ENCODE measurements around the gene SLC2A11. TPM values are rescaled to one million over a fixed set of nuclear protein-coding genes. Genes with fewer than 3 reads are reported as not detected.
"Not testable (repeated sequence)": the region's sequence is repeated elsewhere in the genome, so short reads cannot be mapped to it uniquely, and the experiment has no call there.

The SLC2A11 gene
- polyA plus RNA-seq, 3 donors: 1.3 to 3.3 (median 2.5) TPM

DNA sequence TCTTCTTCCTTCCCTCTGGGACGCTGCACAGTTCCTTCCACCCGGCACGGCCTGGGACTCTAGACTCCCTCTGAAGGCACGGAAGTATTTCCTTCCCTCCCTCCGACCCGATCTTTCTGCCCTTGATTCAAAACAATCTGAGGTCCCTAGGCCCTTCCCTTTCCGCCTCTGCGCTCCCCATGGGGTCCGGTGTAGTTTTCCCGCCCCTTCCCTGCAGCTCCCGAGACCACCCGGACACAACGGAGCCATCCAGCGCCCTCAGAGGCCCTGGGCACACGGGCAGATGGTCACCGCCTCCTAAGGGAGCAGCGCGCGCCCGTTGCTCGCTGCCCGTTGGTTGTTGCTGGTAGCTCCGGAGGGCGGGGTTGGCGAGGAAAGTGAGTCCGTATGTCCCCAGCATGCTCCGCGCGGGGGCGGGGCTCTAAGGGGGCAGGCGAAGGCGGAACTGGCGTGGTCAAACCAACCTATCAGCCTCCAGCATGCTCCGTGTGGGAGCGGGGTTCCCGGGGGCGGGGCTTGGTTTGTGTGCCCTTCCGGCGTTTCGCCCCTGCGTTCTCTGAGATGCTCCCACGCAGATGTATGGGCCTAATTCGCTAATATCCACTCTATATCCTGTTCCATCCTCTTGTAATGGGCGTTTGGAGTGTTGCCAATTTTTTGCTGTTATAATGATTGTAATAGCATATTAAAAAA lies 56.1 kb downstream of the SLC2A11 start:
- no peaks in the 10 kb centered on the region for H3K27me3 ChIP-seq (ENCODE audit: control insufficient read depth in 2 of 2, insufficient read depth in 2 of 2, low read length in 2 of 2)
- peak overlapping the region; percentile 77 for H3K9ac ChIP-seq (ENCODE audit: insufficient read depth, low read length, poor library complexity, severe bottlenecking)
- no peaks in the 10 kb centered on the region for H4K20me1 ChIP-seq (ENCODE audit: insufficient read depth, low read length)
- peak overlapping the region; percentile 91 to 99 (median 98) for H3K27ac Mint-ChIP-seq
- H3K9me3 ChIP-seq (replicated peaks in 1 of 2; ENCODE audit: control insufficient read depth in 1 of 2, insufficient read depth in 1 of 2, low read length in 2 of 2): no peaks in the 10 kb centered on the region
- peak; percentile 98 for DNase-seq
- H3K27ac ChIP-seq (ENCODE audit: low read depth in 1 of 2, low read length in 2 of 2): peak overlapping the region; percentile 71 to 88
- H3K36me3 ChIP-seq (replicated peaks in 1 of 2; ENCODE audit: control insufficient read depth in 1 of 2, insufficient read depth in 2 of 2, low read length in 2 of 2): peaks cover 0 to 18% of the 10 kb centered on the region in 2 donors
- peak overlapping the region; percentile 82 for H3K4me2 ChIP-seq (replicated peaks; ENCODE audit: extremely low read depth, low read length, poor library complexity, severe bottlenecking)
- TF ChIP-seq, protein P1, sequence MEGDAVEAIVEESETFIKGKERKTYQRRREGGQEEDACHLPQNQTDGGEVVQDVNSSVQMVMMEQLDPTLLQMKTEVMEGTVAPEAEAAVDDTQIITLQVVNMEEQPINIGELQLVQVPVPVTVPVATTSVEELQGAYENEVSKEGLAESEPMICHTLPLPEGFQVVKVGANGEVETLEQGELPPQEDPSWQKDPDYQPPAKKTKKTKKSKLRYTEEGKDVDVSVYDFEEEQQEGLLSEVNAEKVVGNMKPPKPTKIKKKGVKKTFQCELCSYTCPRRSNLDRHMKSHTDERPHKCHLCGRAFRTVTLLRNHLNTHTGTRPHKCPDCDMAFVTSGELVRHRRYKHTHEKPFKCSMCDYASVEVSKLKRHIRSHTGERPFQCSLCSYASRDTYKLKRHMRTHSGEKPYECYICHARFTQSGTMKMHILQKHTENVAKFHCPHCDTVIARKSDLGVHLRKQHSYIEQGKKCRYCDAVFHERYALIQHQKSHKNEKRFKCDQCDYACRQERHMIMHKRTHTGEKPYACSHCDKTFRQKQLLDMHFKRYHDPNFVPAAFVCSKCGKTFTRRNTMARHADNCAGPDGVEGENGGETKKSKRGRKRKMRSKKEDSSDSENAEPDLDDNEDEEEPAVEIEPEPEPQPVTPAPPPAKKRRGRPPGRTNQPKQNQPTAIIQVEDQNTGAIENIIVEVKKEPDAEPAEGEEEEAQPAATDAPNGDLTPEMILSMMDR (IDR thresholded peaks at IDR 0.05): no peak
- H3K9me3 Mint-ChIP-seq: no peaks in the 10 kb centered on the region
- H3K27me3 Mint-ChIP-seq (ENCODE audit: low read depth in 3 of 3): peaks cover 1 to 4% (median 2%) of the 10 kb centered on the region in 3 donors
- H3K79me2 ChIP-seq (ENCODE audit: insufficient read depth, low read length): no peaks in the 10 kb centered on the region
- peaks cover 7 to 10% of the 10 kb centered on the region in 2 donors for H3K36me3 Mint-ChIP-seq
- peak overlapping the region; percentile 87 for H2AFZ ChIP-seq (ENCODE audit: insufficient read depth, low read depth, low read length, poor library complexity, severe bottlenecking)
- H3K4me3 Mint-ChIP-seq: peak overlapping the region; percentile 97 to 99
- under 1% methylated on average over 33 of the region's 44 CpGs for WGBS (ENCODE audit: insufficient coverage)
- peak overlapping the region; percentile 52 to 80 (median 70) for H3K4me3 ChIP-seq (replicated peaks in 1 of 3; ENCODE audit: low read depth in 2 of 3, low read length in 3 of 3)
- intact Hi-C loops (cut with micrococcal nuclease): loop anchor here (2.0 to 5.0 kb wide), 3 partner anchors 19 to 127 kb away; partner anchors contain the start of genes MIF (in 2 of the 2), DDT (in 1 of the 2) and SMARCB1 (in 1 of the 2)
- peaks cover 10% of the 10 kb centered on the region for H3K4me1 Mint-ChIP-seq
- H3K4me1 ChIP-seq (ENCODE audit: control insufficient read depth in 1 of 2, insufficient read depth in 2 of 2, low read length in 2 of 2): peaks cover 7 to 18% of the 10 kb centered on the region in 2 donors

DNA sequence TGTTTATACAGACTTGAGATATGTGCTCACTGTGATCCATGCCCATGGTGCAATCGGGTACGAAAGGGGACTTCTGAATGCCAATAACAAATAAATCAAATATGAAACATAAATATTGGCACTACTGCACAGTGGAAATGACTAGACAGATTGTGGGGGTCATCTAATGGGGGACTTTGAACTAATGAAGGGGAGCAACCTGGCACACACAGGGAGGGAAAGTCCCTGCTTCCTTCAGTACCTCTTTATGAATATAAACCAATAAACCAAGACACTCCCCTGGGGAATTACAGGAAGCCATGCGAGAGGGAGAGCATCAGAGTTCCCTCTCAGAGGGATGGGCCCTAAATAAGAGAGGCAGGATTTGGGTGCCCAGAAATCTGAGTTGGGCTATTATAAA lies 57.6 kb downstream of the SLC2A11 start:
- no peak overlapping the region for H2AFZ ChIP-seq (ENCODE audit: insufficient read depth, low read depth, low read length, poor library complexity, severe bottlenecking)
- no peaks in the 10 kb centered on the region for H3K9me3 ChIP-seq (replicated peaks in 1 of 2; ENCODE audit: control insufficient read depth in 1 of 2, insufficient read depth in 1 of 2, low read length in 2 of 2)
- TF ChIP-seq, protein P1 (IDR thresholded peaks at IDR 0.05): no peak
- H3K4me1 ChIP-seq (ENCODE audit: control insufficient read depth in 1 of 2, insufficient read depth in 2 of 2, low read length in 2 of 2): peaks cover 7 to 18% of the 10 kb centered on the region in 2 donors
- DNase-seq: no peak
- peaks cover 0 to 8% (median 5%) of the 10 kb centered on the region in 3 donors for H3K27me3 Mint-ChIP-seq (ENCODE audit: low read depth in 3 of 3)
- H3K9me3 Mint-ChIP-seq: no peaks in the 10 kb centered on the region
- H3K27me3 ChIP-seq (ENCODE audit: control insufficient read depth in 2 of 2, insufficient read depth in 2 of 2, low read length in 2 of 2): no peaks in the 10 kb centered on the region
- H4K20me1 ChIP-seq (ENCODE audit: insufficient read depth, low read length): no peaks in the 10 kb centered on the region
- intact Hi-C loops (cut with micrococcal nuclease): loop anchor here in 1 of 2 donors (2.0 kb wide), 1 partner anchor 20 kb away; the partner anchor contains the start of gene MIF
- H3K4me1 Mint-ChIP-seq: peaks cover 10% of the 10 kb centered on the region
- H3K4me3 ChIP-seq (replicated peaks in 1 of 3; ENCODE audit: low read depth in 2 of 3, low read length in 3 of 3): no peak overlapping the region
- H3K4me2 ChIP-seq (replicated peaks; ENCODE audit: extremely low read depth, low read length, poor library complexity, severe bottlenecking): no peak overlapping the region
- H3K9ac ChIP-seq (ENCODE audit: insufficient read depth, low read length, poor library complexity, severe bottlenecking): no peak overlapping the region
- peak overlapping the region in 3 of 7 donors; percentile 11 to 63 (median 16) for H3K27ac Mint-ChIP-seq
- H3K36me3 ChIP-seq (replicated peaks in 1 of 2; ENCODE audit: control insufficient read depth in 1 of 2, insufficient read depth in 2 of 2, low read length in 2 of 2): peaks cover 4 to 30% of the 10 kb centered on the region in 2 donors
- H3K36me3 Mint-ChIP-seq: peaks cover 9 to 22% of the 10 kb centered on the region in 2 donors
- peak overlapping the region in 1 of 2 donors; percentile 88 for H3K27ac ChIP-seq (ENCODE audit: low read depth in 1 of 2, low read length in 2 of 2)
- H3K79me2 ChIP-seq (ENCODE audit: insufficient read depth, low read length): no peaks in the 10 kb centered on the region
- WGBS (ENCODE audit: insufficient coverage): no CpG with 5 or more reads among the region's 3 CpGs
- H3K4me3 Mint-ChIP-seq: peak overlapping the region in 1 of 2 donors; percentile 38

DNA sequence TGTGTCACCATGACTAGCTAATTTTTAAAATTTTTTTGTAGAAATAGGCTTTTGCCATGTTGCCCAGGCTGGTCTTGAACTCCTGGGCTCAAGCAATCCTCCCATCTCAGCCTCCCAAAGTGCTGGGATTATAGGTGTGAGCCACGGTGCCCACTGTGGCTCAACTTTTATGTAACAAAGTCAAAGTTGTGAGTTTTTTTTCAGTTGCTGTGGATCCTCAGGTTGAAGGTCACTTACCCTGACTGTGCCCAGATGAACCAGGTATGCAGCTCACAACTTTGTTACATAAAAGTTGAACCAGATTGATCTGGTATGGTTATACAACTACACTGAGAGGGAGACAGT lies 62.6 kb downstream of the SLC2A11 start:
- H3K4me3 ChIP-seq (replicated peaks in 1 of 3; ENCODE audit: low read depth in 2 of 3, low read length in 3 of 3); H3K4me1 ChIP-seq (ENCODE audit: control insufficient read depth in 1 of 2, insufficient read depth in 2 of 2, low read length in 2 of 2); H3K4me2 ChIP-seq (replicated peaks; ENCODE audit: extremely low read depth, low read length, poor library complexity, severe bottlenecking); H2AFZ ChIP-seq (ENCODE audit: insufficient read depth, low read depth, low read length, poor library complexity, severe bottlenecking); intact Hi-C loops (cut with micrococcal nuclease); H3K9ac ChIP-seq (ENCODE audit: insufficient read depth, low read length, poor library complexity, severe bottlenecking); H3K4me3 Mint-ChIP-seq; H3K4me1 Mint-ChIP-seq; DNase-seq; H3K9me3 ChIP-seq (replicated peaks in 1 of 2; ENCODE audit: control insufficient read depth in 1 of 2, insufficient read depth in 1 of 2, low read length in 2 of 2); H3K79me2 ChIP-seq (ENCODE audit: insufficient read depth, low read length); H3K27me3 ChIP-seq (ENCODE audit: control insufficient read depth in 2 of 2, insufficient read depth in 2 of 2, low read length in 2 of 2); H3K27ac ChIP-seq (ENCODE audit: low read depth in 1 of 2, low read length in 2 of 2): not testable (repeated sequence)
- peaks cover 39 to 46% of the 10 kb centered on the region in 2 donors for H3K36me3 Mint-ChIP-seq
- peak overlapping the region in 1 of 7 donors; percentile 79 for H3K27ac Mint-ChIP-seq
- H3K9me3 Mint-ChIP-seq: peaks cover 9 to 15% (median 10%) of the 10 kb centered on the region in 7 donors
- no CpG with 5 or more reads among the region's 1 CpG for WGBS (ENCODE audit: insufficient coverage)
- peaks cover 12% of the 10 kb centered on the region for H4K20me1 ChIP-seq (ENCODE audit: insufficient read depth, low read length)
- peaks cover 27 to 75% of the 10 kb centered on the region in 2 donors for H3K36me3 ChIP-seq (replicated peaks in 1 of 2; ENCODE audit: control insufficient read depth in 1 of 2, insufficient read depth in 2 of 2, low read length in 2 of 2)
- H3K27me3 Mint-ChIP-seq (ENCODE audit: low read depth in 3 of 3): peaks cover 2 to 23% (median 15%) of the 10 kb centered on the region in 3 donors

All from CD14-positive monocyte (primary cell).